NOMO-1 treated with dmso at 0.1 percent for 144 hours (cell line): ENCODE measurements around the gene MARCHF6.
"Not testable (repeated sequence)": the region's sequence is repeated elsewhere in the genome, so short reads cannot be mapped to it uniquely, and the experiment has no call there.

ENCODE experiments used
- DNase-seq: peaks from one replicate; lab custom pipeline; 2025; ENCODE audit not compliant: unreplicated experiment; lab: John Stamatoyannopoulos, UW

Gene MARCHF6

DNA sequence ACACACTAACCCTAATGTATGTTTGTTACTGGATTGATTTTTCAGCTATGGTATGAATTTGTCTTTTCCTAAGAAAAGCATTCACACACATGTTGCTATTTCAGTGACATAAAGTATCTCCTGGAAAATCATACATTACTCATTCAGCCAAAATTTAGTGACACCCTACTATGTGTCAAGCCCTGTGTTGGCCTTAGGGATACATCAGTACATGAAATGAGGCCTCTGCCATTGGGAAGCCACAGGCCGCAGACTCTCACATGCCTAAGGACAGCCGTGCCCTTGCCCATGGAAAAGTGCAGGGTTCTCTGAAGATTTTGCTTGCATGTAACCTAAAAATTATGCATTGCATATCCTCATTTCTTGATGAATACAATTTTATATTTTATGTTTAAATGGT lies 5.2 kb upstream of the MARCHF6 start:
- no peak for DNase-seq

DNA sequence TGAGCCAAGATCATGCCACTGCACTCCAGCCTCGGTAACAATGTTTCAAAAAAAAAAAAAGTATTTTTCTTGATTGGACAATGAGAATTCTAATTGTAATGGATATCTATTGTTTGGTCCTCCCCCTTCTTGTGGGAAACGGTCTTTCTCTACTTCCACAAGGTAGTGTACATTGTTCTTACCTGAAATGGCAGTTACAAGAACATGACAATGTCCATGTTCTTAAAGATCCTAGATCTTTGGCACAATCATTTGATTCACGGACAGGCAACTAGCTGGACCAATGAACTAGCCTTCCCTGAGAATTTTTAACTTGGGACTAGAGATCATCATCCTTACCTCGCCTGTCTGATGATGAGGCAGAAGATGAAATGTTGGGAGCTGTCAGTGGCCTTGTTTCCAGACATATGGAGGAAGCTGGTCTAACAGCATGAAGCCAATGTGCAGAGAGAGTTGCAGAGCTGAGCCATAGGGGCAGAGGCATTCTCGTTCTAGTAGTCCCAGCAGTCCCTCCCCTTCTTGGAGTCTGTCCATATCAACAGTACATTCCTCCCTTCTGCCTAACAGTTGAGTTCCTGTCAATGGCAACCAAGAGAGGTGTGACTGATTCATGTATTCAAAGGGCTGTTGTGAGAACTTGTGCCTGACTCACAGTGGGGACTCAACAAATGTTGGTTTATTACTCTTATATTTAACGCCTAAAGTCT lies 2.1 kb upstream of the MARCHF6 start:
- DNase-seq = no peak

DNA sequence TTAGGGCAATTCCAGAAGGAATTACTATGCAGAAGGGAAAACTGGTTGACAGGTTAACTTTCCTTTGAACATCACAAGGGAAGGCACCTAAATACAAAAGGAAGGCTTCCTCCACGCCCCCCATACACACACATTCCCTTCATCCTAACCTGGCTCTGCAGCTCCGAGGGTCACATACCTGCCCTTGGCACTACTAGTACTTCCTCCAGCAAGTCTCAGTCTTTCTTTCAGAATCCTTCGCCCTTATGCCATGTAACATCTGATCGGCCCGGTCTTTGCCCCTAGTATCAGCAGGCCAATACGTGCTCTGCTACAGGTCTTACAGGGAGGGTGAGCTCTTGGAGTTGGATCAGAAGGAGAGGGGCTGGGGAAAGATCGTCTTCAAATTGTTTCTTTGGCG lies 1.6 kb upstream of the MARCHF6 start:
- no peak for DNase-seq

- DNase-seq = peak; percentile 96
Measured at GRCh38 chr5:10352430-10353240, 860 bp upstream of the MARCHF6 start.

DNA sequence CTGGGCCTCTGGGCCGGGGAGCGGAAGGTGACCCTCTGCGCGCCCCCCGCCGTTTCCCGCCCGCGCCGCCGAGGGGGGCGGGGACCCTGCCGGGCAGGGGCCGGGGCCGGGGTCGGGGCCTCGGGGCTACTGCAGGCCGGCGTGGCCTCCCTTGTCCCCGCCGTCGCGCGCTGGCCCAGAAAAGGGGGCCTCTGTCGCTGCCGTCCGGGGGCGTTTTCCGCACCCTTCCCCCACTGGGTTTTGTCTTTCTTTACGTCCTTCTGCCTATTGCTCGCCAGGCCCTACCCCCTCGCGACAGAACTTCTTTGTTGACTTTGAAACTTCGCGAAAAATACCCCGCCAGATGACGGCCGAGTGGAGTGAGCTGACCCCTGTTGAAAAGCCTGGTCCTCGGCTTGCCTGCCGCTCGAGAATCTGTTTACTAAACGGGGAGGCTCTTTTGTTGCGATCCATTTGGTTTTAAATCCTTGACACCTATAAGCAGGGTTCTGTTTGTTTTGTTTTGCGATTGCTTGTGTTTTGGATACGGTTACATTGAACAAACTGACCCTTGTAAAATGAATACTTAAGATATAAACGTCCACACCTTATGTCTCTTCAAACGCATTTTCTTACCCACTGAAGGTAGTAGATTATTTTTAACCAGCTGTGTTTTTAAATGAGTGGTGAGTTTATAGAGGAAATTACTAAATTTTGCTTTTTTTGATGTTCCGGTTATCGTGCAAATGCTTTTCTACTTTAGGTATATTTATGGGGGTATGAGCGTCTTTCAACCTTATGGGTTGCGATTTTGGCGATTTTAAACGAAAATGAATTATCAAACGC lies 765 bp downstream of the MARCHF6 start:
- DNase-seq = peak; percentile 45

GRCh38 chr5:10355071-10355889 lies 1.8 kb downstream of the MARCHF6 start:
- peak; percentile 51 for DNase-seq

DNA sequence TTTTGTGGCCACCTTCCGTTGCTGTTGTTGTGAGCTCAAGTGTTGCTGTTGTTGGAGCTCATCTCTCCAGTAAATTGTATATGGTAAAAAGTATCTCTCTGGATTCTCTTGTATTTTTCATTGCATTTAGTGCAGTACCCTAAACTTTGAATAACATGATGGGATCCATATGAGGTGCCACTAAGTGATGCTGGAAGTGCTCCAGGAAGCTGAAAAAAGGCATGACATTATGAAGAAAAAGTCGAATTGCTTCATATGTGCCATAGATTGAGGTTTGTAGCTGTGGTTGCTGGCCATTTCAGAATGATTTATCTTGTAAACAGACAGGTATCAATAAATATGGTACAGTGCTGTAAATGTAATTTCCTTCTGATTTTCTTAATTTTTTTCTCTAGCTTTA lies 5.5 kb downstream of the MARCHF6 start:
- no peak for DNase-seq

DNA sequence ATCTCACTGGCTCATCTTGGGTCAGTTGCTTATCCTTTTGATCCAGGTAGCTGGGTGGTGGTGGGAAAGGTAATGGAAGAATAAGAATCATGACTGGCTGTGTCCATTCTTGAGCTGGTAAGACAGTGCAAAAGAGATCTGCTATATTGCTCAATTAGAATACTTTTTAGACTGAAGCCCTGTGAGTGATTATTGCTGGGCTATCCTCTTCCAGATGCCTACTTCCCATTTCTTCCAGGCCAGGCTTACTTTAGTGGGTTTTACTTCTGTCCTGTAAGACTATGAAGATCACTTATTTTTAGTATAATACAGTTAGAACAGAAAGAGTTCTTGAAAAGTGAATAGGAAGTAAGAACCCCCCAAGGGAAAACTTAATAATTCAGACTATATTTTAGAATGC lies 7.2 kb downstream of the MARCHF6 start:
- DNase-seq = peak; percentile 74

GRCh38 chr5:10363519-10364185 lies 10.2 kb downstream of the MARCHF6 start:
- no peak for DNase-seq

DNA sequence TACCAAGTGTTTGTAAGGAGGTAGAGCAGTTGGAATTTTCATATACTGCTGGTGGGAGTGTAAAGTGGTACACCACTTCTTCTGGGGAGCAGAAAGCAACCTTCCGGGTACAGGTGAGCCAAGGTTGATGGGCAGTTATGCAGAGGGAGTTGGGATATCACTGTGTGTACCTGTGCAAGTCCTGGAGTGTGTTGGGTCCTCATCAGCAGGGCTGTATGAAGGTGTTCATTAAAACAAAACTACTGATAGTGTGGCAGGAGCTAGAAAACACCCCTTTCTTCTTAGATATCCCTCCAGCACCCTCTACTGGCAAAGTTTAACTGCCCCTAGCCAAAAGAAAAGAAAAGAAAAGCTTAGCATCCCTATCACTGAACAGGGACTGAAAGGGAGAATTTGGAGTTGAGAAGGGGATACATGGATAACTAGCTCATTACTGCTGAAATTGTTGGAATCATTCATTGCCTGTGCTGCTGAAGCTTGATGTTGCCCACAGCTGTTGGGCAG lies 10.7 kb downstream of the MARCHF6 start:
- DNase-seq = peak; percentile 13

DNA sequence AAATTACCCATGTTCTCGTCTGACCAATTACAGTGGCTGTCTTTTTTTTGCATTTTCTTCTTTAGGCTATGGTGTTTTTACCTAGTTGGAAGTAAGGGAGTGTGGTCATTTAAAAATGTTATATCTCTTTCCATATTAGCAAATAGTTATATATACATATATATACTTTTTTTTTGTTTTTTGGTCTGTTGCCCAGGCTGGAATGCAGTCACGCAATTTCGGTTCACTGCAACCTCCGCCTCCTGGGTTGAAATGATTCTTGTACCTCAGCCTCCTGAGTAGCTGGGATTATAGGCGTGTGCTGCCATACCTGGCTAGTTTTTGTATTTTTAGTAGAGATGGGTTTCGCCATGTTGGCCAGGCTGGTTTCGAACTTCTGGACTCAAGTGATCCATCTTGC lies 12.3 kb downstream of the MARCHF6 start:
- no peak for DNase-seq

DNA sequence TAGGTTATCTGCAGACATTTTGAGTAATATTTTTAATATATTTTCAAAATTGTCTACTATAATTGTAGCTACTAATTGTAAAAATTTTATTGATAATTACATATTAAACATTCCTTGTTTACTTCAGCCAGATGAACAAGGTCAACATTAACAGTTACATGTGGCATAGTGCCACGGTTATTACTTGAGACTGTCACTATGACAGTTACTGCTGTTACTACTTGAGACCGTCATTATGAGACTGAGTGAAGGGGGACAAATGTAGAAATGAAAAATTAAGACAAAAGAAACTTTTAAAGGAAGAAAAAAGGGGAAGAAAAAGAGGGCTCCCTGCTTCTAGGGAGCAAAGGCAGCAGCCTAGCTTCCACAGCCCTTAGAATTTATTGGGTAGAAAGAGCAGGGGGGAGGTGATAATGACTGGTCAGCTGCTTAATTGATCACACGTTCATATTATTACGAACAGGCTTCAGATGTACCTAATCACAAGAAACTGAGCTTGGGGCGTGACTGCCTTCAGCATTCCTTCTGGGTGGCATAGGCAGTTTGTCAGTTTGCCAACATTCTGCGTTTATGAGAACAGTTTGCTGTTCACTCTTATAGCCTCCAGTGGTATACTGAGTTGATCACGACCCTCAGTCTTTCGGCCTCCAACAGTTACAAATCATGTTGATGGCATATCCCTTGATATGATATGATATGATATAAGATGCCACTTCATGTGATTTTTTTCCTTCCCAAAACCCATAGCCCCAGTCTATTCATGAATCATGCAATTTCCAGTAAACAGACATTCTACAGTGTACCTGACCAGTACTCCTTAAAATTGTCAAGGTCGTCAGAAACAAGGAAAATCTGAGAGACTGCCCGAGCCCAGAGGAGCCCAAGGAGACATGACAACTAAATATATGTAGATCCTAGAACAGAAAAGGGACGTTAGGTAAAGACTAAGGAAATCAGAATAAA lies 13.1 kb downstream of the MARCHF6 start:
- DNase-seq = no peak

DNA sequence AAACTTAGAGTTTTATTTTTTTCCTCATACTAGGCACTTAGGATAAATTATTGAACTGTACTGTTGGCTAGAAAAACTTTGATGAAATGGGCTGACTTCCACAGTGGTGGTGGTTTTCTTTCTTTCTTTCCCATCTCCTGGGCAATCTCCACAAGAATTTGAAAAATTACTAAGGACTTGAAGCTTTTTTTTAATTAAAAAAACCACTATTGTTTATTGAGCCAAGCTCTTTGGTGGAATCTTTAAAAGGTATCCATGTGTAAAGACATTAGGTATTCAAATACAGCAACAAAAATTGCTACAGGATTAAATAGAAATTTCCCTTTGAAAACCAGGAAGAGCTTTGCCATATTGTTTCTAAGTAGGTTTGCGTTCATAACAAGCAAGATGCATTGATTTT lies 14.1 kb downstream of the MARCHF6 start:
- DNase-seq = no peak

GRCh38 chr5:10370931-10371330 lies 17.4 kb downstream of the MARCHF6 start:
- no peak for DNase-seq

DNA sequence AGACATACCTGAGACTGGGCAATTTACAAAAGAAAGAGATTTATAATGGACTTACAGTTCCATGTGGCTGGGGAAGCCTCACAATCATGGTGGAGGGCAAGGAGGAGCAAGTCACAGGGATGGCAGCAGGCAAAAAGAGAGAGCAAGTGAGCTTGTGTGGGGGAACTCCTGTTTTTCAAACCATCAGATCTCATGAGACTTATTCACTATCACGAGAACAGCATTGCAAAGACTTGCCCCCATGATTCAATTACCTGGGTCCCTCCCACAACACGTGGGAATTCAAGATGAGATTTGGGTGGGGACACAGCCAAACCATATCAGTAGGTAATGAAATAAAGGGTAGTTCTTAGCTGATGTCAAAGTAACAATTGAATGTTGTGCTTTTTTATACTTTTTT lies 17.9 kb downstream of the MARCHF6 start:
- DNase-seq = not testable (repeated sequence)

GRCh38 chr5:10372726-10373709 lies 19.5 kb downstream of the MARCHF6 start:
- no peak for DNase-seq
